Activated naive CD8-positive, alpha-beta T cell treated with anti-CD3 and anti-CD28 coated beads, Interleukin-2, amount 50 U/mL, for 24 hours (primary cell): ENCODE results near the gene CDH15.

Experiments
- ATAC-seq: fragments of 150-1000 bp; cut with Tn5 transposase; one replicate; pipeline ENCODE4 v1.10.0; 2021
- DNase-seq: peaks from one replicate; pipeline ENCODE4 v3.0.0; 2021
- H3K27ac Mint-ChIP-seq: one replicate; pipeline ENCODE4 v1.8.0; 2021; ENCODE audit warnings: mild to moderate bottlenecking, mixed read lengths
- H3K27me3 Mint-ChIP-seq: one replicate; pipeline ENCODE4 v1.8.0; 2021; ENCODE audit warnings: mixed read lengths
- H3K36me3 Mint-ChIP-seq: one replicate; pipeline ENCODE4 v1.8.0; 2021; ENCODE audit warnings: low read depth, mixed read lengths
- H3K4me1 Mint-ChIP-seq: one replicate; pipeline ENCODE4 v1.8.0; 2021; ENCODE audit warnings: mixed read lengths
- H3K4me3 Mint-ChIP-seq: one replicate; pipeline ENCODE4 v1.8.0; 2021; ENCODE audit warnings: mild to moderate bottlenecking, moderate library complexity, mixed read lengths
- H3K9me3 Mint-ChIP-seq: one replicate; pipeline ENCODE4 v1.8.0; 2021; ENCODE audit warnings: mixed read lengths

The CDH15 gene

GRCh38 chr16:89171216-89172170 lies at the start of gene CDH15:
Gene CDH15, plus strand, starts transcription at chr16:89171748. Its CDS starts 84 bp downstream, at chr16:89171832.
- ATAC-seq (peak; percentile 91), DNase-seq (peak; percentile 94)
- H3K27ac Mint-ChIP-seq: no peak within 1 kb of the TSS
- no peaks in the 10 kb centered on the region for H3K9me3 Mint-ChIP-seq
- H3K4me1 Mint-ChIP-seq: peaks cover 6% of the 10 kb centered on the region
- H3K4me3 Mint-ChIP-seq: peak within 1 kb of the TSS; percentile 56
- H3K27me3 Mint-ChIP-seq: peaks cover 2% of the 10 kb centered on the region
- no peaks in the 10 kb centered on the region for H3K36me3 Mint-ChIP-seq

- Mint-ChIP-seq H3K4me3 (no peak overlapping the region), H3K27me3 (no peaks in the 10 kb centered on the region), H3K36me3 (peaks cover 19% of the 10 kb centered on the region), H3K27ac (no peak overlapping the region), H3K9me3 (no peaks in the 10 kb centered on the region), H3K4me1 (peaks cover 12% of the 10 kb centered on the region)
- DNase-seq (no peak), ATAC-seq (peak; percentile 9)
These were observed 49.2 kb upstream of the CDH15 start for GRCh38 chr16:89122322-89122851.

- no peak for ATAC-seq
- Mint-ChIP-seq H3K27ac (no peak overlapping the region), H3K4me1 (peaks cover 17% of the 10 kb centered on the region)
These were observed 48.3 kb upstream of the CDH15 start for GRCh38 chr16:89123001-89123830.

GRCh38 chr16:89123831-89124100 lies 47.8 kb upstream of the CDH15 start:
- Mint-ChIP-seq H3K9me3 (no peaks in the 10 kb centered on the region), H3K36me3 (peaks cover 17% of the 10 kb centered on the region), H3K4me3 (no peak overlapping the region), H3K27ac (no peak overlapping the region), H3K4me1 (peaks cover 17% of the 10 kb centered on the region), H3K27me3 (no peaks in the 10 kb centered on the region)
- ATAC-seq: no peak
- DNase-seq: no peak

More at GRCh38 chr16:89123001-89123830, 48.3 kb upstream of the CDH15 start:
- no peak for DNase-seq
- Mint-ChIP-seq H3K36me3 (peaks cover 19% of the 10 kb centered on the region), H3K4me3 (no peak overlapping the region), H3K9me3 (no peaks in the 10 kb centered on the region), H3K27me3 (no peaks in the 10 kb centered on the region)

- DNase-seq (no peak), ATAC-seq (no peak)
- no peak overlapping the region for H3K4me3 Mint-ChIP-seq
- no peak overlapping the region for H3K27ac Mint-ChIP-seq
- peaks cover 23% of the 10 kb centered on the region for H3K36me3 Mint-ChIP-seq
- no peaks in the 10 kb centered on the region for H3K27me3 Mint-ChIP-seq
- peaks cover 7% of the 10 kb centered on the region for H3K4me1 Mint-ChIP-seq
- H3K9me3 Mint-ChIP-seq: no peaks in the 10 kb centered on the region
These were observed 42.2 kb upstream of the CDH15 start for GRCh38 chr16:89129378-89129777.

GRCh38 chr16:89130448-89130847 lies 41.1 kb upstream of the CDH15 start:
- no peak overlapping the region for H3K27ac Mint-ChIP-seq
- ATAC-seq (no peak), DNase-seq (no peak)
- H3K27me3 Mint-ChIP-seq: no peaks in the 10 kb centered on the region
- H3K9me3 Mint-ChIP-seq: no peaks in the 10 kb centered on the region
- no peak overlapping the region for H3K4me3 Mint-ChIP-seq
- H3K4me1 Mint-ChIP-seq: peaks cover 7% of the 10 kb centered on the region
- peaks cover 28% of the 10 kb centered on the region for H3K36me3 Mint-ChIP-seq

- peaks cover 23% of the 10 kb centered on the region for H3K36me3 Mint-ChIP-seq
- H3K27ac Mint-ChIP-seq: no peak overlapping the region
- DNase-seq: no peak
- H3K4me3 Mint-ChIP-seq: no peak overlapping the region
- peaks cover 7% of the 10 kb centered on the region for H3K4me1 Mint-ChIP-seq
- peak; percentile 33 for ATAC-seq
- H3K27me3 Mint-ChIP-seq: no peaks in the 10 kb centered on the region
- H3K9me3 Mint-ChIP-seq: no peaks in the 10 kb centered on the region
These were observed 39.8 kb upstream of the CDH15 start for GRCh38 chr16:89131783-89132182.

GRCh38 chr16:89132194-89133005 lies 39.1 kb upstream of the CDH15 start:
- H3K36me3 Mint-ChIP-seq: peaks cover 23% of the 10 kb centered on the region
- no peak overlapping the region for H3K27ac Mint-ChIP-seq
- H3K9me3 Mint-ChIP-seq: no peaks in the 10 kb centered on the region
- peaks cover 7% of the 10 kb centered on the region for H3K4me1 Mint-ChIP-seq
- ATAC-seq (no peak), DNase-seq (no peak)
- H3K4me3 Mint-ChIP-seq: no peak overlapping the region
- no peaks in the 10 kb centered on the region for H3K27me3 Mint-ChIP-seq

- H3K4me3 Mint-ChIP-seq: no peak overlapping the region
- H3K36me3 Mint-ChIP-seq: peaks cover 23% of the 10 kb centered on the region
- H3K27me3 Mint-ChIP-seq: no peaks in the 10 kb centered on the region
- no peaks in the 10 kb centered on the region for H3K9me3 Mint-ChIP-seq
- ATAC-seq (no peak), DNase-seq (no peak)
- peaks cover 2% of the 10 kb centered on the region for H3K4me1 Mint-ChIP-seq
- H3K27ac Mint-ChIP-seq: no peak overlapping the region
These were observed 38.0 kb upstream of the CDH15 start for GRCh38 chr16:89133457-89134127.

- DNase-seq: no peak
- Mint-ChIP-seq H3K27ac (no peak overlapping the region), H3K36me3 (peaks cover 19% of the 10 kb centered on the region), H3K4me3 (no peak overlapping the region), H3K27me3 (no peaks in the 10 kb centered on the region), H3K4me1 (no peaks in the 10 kb centered on the region), H3K9me3 (no peaks in the 10 kb centered on the region)
- ATAC-seq: no peak
These were observed 37.3 kb upstream of the CDH15 start for GRCh38 chr16:89134269-89134668.

GRCh38 chr16:89135166-89135565 lies 36.4 kb upstream of the CDH15 start:
- Mint-ChIP-seq H3K36me3 (peaks cover 15% of the 10 kb centered on the region), H3K4me3 (no peak overlapping the region), H3K27ac (no peak overlapping the region), H3K9me3 (no peaks in the 10 kb centered on the region), H3K27me3 (no peaks in the 10 kb centered on the region), H3K4me1 (no peaks in the 10 kb centered on the region)
- ATAC-seq (no peak), DNase-seq (no peak)

- H3K36me3 Mint-ChIP-seq: peaks cover 10% of the 10 kb centered on the region
- H3K4me3 Mint-ChIP-seq: no peak overlapping the region
- H3K4me1 Mint-ChIP-seq: no peaks in the 10 kb centered on the region
- H3K9me3 Mint-ChIP-seq: no peaks in the 10 kb centered on the region
- no peak for ATAC-seq
- no peaks in the 10 kb centered on the region for H3K27me3 Mint-ChIP-seq
- no peak overlapping the region for H3K27ac Mint-ChIP-seq
- no peak for DNase-seq
These were observed 35.4 kb upstream of the CDH15 start for GRCh38 chr16:89135971-89136765.

GRCh38 chr16:89136931-89137330 lies 34.6 kb upstream of the CDH15 start:
- no peak for ATAC-seq
- H3K4me1 Mint-ChIP-seq: no peaks in the 10 kb centered on the region
- H3K27ac Mint-ChIP-seq: no peak overlapping the region
- no peaks in the 10 kb centered on the region for H3K9me3 Mint-ChIP-seq
- H3K36me3 Mint-ChIP-seq: peaks cover 9% of the 10 kb centered on the region
- no peak for DNase-seq
- H3K4me3 Mint-ChIP-seq: no peak overlapping the region
- H3K27me3 Mint-ChIP-seq: no peaks in the 10 kb centered on the region
